SK-N-MC (cell line): Measurements from ENCODE around the gene TRIM62.

Source experiments
- EZH2 ChIP-seq: fragments of 200-600 bp; sonication (generic); IDR thresholded peaks from one replicate; pipeline ENCODE4 v1.6.1; 2017; ENCODE audit warnings: antibody characterized with exemption
- FOXP2 ChIP-seq: optimal IDR thresholded peaks from 2 replicates; pipeline ENCODE3; 2011; ENCODE audit warnings: mild to moderate bottlenecking, moderate library complexity; ENCODE audit not compliant: insufficient read depth; ENCODE audit errors: extremely low read length, control extremely low read depth
- POLR2AphosphoS5 ChIP-seq: IDR thresholded peaks from 2 replicates; pipeline ENCODE4 v1.6.1; 2012; ENCODE audit warnings: mild to moderate bottlenecking, low read depth, low read length, borderline replicate concordance

- no peak for TF ChIP-seq FOXP2
- no peak for TF ChIP-seq POLR2AphosphoS5
- no peak for TF ChIP-seq EZH2
Observed at GRCh38 chr1:33157131-33157530, 24.7 kb downstream of the TRIM62 start.
